Spleen (tissue), 3 donors: Measurements from ENCODE around the gene ARHGAP25.

ENCODE experiments used
- POLR2A ChIP-seq, 3 donors: fragments of 450-650 bp; IDR thresholded peaks; one replicate each; pipeline ENCODE4 v1.5.1; 2017; ENCODE audit warnings: antibody characterized with exemption in 3 of 3, mild to moderate bottlenecking in 1 of 3
- POLR2AphosphoS5 ChIP-seq, 3 donors: sonication (generic); formaldehyde crosslinking; IDR thresholded peaks; one replicate each; pipeline ENCODE4 v1.5.1; 2017; ENCODE audit warnings: antibody characterized with exemption in 3 of 3

DNA sequence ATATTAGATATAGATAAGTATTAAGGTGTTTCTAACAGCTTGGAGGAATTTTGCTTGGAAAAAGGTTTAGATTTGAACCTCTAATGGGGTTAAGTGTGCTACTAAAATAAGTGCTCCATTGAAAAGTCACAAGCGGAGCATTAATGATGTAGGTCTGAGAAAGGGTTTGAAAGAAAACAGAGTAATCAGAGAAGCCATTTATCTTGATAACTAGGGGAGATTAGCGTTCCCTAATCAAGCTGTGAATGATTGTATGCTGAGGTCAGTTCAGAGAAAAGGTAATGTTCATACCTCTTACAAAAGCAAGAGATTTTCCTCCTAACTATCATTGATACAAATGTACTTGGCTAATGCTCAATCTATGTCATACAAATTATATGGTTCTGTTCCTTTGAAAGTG is 1.5 kb downstream of the ARHGAP25 start:
- TF ChIP-seq POLR2A (IDR thresholded peaks at IDR 0.05) (no peak), POLR2AphosphoS5 (IDR thresholded peaks at IDR 0.05) (no peak)
